ENCODE measurements around the gene RMC1. TPM values are rescaled to one million over a fixed set of nuclear protein-coding genes. Genes with fewer than 3 reads are reported as not detected.
"Not testable (repeated sequence)": the region's sequence is repeated elsewhere in the genome, so short reads cannot be mapped to it uniquely, and the experiment has no call there.

The RMC1 gene
- total RNA-seq, 8 experiments from 2014 or later: 13.7 to 48.2 (median 23.4) TPM

DNA sequence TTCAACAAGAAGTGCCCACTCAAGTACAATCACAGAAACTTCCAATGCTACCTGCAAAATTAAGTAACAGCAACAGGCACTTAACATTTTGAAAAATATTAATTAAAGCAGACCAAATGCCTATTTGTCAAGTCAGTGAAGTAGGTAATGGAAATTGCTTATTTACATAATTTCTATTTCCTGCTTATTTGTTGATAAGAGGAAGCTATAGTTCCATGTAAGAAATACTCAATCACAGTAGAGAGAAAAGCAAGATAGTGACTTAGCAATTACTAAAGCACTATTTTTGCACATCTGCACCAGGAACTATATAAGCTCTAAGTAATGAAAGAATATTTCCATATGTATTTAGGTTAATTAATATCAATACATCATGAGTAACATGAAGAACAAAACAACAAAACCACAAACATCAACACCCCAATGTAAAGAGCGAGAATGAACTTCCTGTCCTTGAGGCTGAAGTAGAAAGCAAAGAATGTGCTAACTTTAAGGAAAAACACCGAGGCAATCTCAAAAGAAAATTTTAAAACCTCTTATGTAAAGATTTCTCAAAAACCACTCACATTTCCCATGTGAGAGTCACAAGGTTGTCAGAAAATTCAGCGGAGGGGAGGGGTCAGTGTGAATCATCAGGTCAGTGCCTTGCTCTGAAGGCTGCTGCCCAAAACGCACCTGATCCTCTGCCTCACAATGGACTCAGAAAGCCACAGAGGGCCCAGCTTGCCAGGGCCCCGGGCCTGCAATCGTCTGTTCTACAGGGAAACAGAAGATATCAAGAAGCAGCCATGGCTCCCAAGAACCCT is 70.5 kb downstream of the RMC1 start:
- WGBS, 10 experiments: 0 to 100% (median 37%) methylated on average over 1 to 5 of the region's 6 CpGs
- ATAC-seq (replicated peaks in 6 of 8): peak in 6 of 8 experiments; percentile 41 to 94 (median 57)
- Histone ChIP-seq H3K4me1 (replicated peaks in 1 of 2) (no peaks in the 10 kb centered on the region), H3K27ac (no peak overlapping the region), H3K4me3 (no peak overlapping the region)
- in situ Hi-C loops (cut with MboI; ENCODE audit: low pct_unique_long_range_greater_than_20kb in 2 of 9, low sequenced_read_pairs in 9 of 9, unreplicated experiment in 9 of 9): no loop called here

DNA sequence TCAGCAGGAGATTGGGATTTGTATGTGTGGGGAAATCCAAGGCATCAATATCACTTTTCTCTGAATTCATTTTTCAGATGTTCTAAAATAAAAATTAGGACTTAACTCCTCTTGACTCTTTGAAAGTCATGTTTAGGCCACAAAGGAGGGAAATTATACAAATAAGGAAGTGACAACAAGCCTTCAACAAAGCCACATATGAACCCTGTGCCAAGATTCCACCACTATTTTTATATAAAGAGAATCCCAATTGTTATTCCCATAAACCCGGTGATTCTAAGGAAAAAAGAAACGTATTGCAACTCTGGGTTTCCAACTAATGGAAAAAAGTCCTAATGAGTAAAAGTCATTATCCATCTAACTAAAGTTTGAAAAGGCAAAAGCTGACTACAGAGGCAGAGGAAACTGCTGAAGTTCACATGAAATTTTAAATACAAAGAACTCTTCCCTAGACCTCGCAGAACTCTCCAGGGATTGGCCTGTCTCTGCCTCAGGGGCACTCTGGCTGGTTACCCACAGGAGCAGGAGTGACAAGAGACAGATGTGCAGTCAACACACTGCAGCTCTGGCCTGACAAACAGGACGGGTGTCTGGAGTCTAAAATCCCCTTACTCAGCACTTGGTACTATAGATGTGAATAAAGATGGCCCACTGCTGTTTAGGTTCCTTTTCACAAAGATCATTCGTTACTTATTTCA is 71.4 kb downstream of the RMC1 start:
- in situ Hi-C loops (cut with MboI; ENCODE audit: low pct_unique_long_range_greater_than_20kb in 2 of 9, low sequenced_read_pairs in 9 of 9, unreplicated experiment in 9 of 9): no loop called here
- Histone ChIP-seq H3K27ac (no peak overlapping the region), H3K4me3 (no peak overlapping the region), H3K4me1 (replicated peaks in 1 of 2) (no peaks in the 10 kb centered on the region)
- peak in 1 of 8 experiments; percentile 17 for ATAC-seq (replicated peaks in 6 of 8)
- WGBS, 10 experiments: 0 to 93% (median 79%) methylated on average over 2 to 4 of the region's 5 CpGs; no CpG with 5 or more reads in 2 of the 10 experiments

DNA sequence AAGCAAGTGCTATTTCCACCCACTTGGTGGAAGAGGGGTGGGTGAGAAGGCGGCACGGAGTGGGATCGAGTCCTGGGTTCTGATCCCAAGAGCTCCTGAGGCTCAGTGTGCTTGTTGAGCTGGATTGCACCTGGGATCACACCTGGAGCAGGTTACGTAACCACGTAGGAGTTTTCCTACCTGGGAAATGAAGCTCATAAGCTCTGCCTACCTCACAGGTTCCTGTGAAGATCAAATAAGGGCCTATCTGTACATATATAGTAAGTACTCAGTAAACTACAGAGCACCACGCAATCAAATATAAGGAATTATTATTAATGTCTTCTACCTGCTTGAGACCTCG is 72.0 kb downstream of the RMC1 start:
- no peak for ATAC-seq (replicated peaks in 6 of 8)
- in situ Hi-C loops (cut with MboI; ENCODE audit: low pct_unique_long_range_greater_than_20kb in 2 of 9, low sequenced_read_pairs in 9 of 9, unreplicated experiment in 9 of 9): no loop called here
- WGBS, 10 experiments: 92 to 100% (median 100%) methylated on average over 1 to 7 of the region's 7 CpGs; no CpG with 5 or more reads in 1 of the 10 experiments
- H3K4me3 ChIP-seq: no peak overlapping the region
- H3K27ac ChIP-seq: no peak overlapping the region
- H3K4me1 ChIP-seq (replicated peaks in 1 of 2): no peaks in the 10 kb centered on the region

DNA sequence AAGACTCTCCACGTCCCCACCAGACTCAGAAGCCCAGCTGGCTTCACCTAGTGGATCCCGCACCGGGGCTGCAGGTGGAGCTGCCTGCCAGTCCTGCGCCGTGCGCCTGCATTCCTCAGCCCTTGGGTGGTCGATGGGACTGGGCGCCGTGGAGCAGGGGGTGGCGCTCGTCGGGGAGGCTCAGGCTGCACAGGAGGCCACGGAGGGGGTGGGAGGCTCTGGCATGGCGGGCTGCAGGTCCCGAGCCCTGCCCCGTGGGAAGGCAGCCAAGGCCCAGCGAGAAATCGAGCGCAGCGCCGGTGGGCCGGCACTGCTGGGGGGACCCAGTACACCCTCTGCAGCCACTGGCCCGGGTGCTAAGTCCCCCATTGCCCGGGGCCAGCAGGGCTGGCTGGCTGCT is 74.2 kb downstream of the RMC1 start:
- H3K4me3 ChIP-seq; in situ Hi-C loops (cut with MboI; ENCODE audit: low pct_unique_long_range_greater_than_20kb in 2 of 9, low sequenced_read_pairs in 9 of 9, unreplicated experiment in 9 of 9); H3K27ac ChIP-seq; ATAC-seq (replicated peaks in 6 of 8); H3K4me1 ChIP-seq (replicated peaks in 1 of 2): not testable (repeated sequence)
- no CpG with 5 or more reads among the region's 24 CpGs for WGBS, 10 experiments

DNA sequence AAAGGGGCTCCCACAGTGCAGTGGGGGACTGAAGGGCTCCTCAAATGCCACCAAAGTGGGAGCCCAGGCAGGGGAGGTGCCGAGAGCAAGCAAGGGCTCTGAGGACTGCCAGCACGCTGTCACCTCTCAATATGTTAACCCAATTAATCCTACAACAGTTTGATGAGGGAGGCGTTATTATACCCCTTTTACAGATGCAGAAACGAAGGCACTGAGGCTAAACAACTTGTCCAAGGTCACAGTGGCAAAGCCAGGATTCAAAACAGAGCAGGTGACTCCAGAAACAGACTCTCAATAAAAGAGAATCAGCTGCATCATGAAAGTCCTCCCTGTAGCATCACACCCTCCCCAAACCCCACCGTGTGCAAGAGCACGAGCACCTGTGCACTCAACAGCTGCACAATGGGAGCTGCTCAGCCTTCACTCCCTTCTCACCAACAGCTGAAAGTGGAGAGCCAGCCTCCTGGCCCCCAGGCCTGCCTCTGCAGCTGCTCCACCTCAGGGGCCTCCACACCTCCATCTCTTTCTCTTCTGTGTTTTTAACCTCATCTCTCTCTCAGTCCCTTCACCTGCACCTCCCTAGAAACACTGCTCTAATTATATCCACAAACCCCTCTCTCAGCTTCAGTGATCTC is 74.9 kb downstream of the RMC1 start:
- in situ Hi-C loops (cut with MboI; ENCODE audit: low pct_unique_long_range_greater_than_20kb in 2 of 9, low sequenced_read_pairs in 9 of 9, unreplicated experiment in 9 of 9): no loop called here
- Histone ChIP-seq H3K4me1 (replicated peaks in 1 of 2) (peaks cover 1 to 2% of the 10 kb centered on the region in 2 donors), H3K27ac (no peak overlapping the region), H3K4me3 (no peak overlapping the region)
- 79 to 100% (median 87%) methylated on average over 1 to 2 of the region's 6 CpGs; no CpG with 5 or more reads in 6 of the 10 experiments for WGBS, 10 experiments
- no peak for ATAC-seq (replicated peaks in 6 of 8)

DNA sequence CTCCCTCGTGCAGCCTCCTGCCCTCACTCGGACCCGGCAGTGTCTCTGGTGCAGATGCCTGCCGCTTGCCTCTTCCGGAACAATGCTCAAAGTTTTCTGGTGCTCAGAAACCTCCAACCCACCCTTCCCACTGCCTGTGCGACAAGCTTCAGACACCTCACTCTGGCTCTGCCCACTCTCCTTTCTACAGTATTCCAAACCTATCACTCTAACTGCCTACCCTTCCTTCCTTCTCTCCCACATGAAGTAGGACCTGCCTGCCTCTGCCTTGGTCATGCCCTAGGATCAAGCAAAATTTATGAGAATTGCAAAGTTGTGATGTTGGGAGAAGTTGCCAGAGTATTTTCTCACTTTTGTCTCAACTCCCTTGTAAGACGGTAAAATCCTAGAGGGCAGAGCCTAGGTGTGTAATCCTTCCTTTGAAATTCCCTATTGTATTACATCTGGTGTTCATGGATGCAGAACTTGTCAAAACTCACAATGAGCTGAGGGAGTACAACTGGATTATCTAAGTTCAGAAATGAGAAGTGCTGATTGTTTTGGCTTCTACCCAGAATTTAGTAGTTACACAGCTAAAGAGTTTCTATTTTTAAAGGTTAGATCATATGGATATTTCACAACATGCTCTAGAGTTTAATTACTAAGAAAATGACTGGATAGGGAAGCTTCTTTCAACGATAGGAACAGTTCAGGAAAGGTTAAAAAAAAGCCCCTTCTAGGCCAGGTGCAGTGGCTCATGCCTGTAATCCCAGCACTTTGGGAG is 75.8 kb downstream of the RMC1 start:
- H3K27ac ChIP-seq: no peak overlapping the region
- H3K4me1 ChIP-seq (replicated peaks in 1 of 2): peaks cover 7 to 11% of the 10 kb centered on the region in 2 donors
- no peak overlapping the region for H3K4me3 ChIP-seq
- in situ Hi-C loops (cut with MboI; ENCODE audit: low pct_unique_long_range_greater_than_20kb in 2 of 9, low sequenced_read_pairs in 9 of 9, unreplicated experiment in 9 of 9): no loop called here
- peak in 2 of 8 experiments; percentile 8 to 24 for ATAC-seq (replicated peaks in 6 of 8)
- 40 to 100% (median 94%) methylated on average over 1 to 6 of the region's 8 CpGs for WGBS, 10 experiments

DNA sequence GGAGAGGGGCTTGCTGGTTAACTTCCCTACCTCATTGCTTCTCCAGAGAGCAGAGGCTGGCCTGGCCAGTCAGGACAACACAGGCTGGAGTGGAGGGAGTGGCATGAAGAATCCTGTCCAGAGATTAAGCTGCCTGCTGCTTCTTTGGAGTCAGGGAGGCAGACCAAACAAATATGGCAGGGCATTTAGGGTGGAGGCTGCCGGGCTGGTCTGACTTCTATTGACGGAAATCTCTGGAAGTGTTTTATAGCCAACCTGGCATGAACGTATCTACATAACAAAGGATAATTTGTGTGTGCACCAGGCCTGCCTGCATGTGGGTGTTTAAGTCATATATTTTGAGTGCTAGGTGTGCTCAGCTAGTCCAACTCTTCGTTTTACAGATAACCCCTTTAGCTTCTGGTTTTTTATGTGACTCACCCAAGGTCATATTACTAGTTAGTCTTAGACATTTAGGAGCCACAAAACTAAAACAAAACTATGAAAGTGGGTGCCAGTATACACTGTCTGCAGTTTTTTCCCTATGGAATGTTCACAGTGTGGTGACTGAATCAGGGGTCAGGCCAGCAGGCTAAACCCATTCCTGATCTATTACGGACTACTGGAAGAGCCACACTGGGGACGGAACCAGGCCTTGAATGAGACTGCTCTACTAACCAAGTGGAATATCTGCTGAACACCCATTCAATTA is 77.5 kb downstream of the RMC1 start:
- in situ Hi-C loops (cut with MboI; ENCODE audit: low pct_unique_long_range_greater_than_20kb in 2 of 9, low sequenced_read_pairs in 9 of 9, unreplicated experiment in 9 of 9): no loop called here
- Histone ChIP-seq H3K4me3 (no peak overlapping the region), H3K4me1 (replicated peaks in 1 of 2) (peaks cover 7 to 20% of the 10 kb centered on the region in 2 donors), H3K27ac (no peak overlapping the region)
- ATAC-seq (replicated peaks in 6 of 8): no peak
- 0 to 100% (median 92%) methylated on average over 1 to 6 of the region's 6 CpGs; no CpG with 5 or more reads in 3 of the 10 experiments for WGBS, 10 experiments

Other genes starting within 250 kb of the RMC1 start
- 100 to 1,000 TPM in 2 of 8 experiments, 10 to 100 TPM in 6; 47.3 to 116 (median 91.6) TPM for gene RIOK3, start 50.2 kb upstream of the RMC1 start, total RNA-seq
- 10 to 100 TPM; 16.3 to 56.3 (median 25.4) TPM for gene NPC1, start 83.0 kb downstream of the RMC1 start, total RNA-seq
- 1 to 10 TPM in 5 of 8 experiments, under 1 TPM in 3; 0.42 to 6.9 (median 3.0) TPM for gene ANKRD29, start 159.4 kb downstream of the RMC1 start, total RNA-seq
- gene LAMA3, start 185.9 kb downstream of the RMC1 start, total RNA-seq: 10 to 100 TPM in 2 of 8 experiments, 1 to 10 TPM in 3, under 1 TPM in 3; 0.22 to 20.5 (median 1.9) TPM

All from motor neuron (in vitro differentiated cells).